ENCODE measurements around the gene DOK3.

The DOK3 gene

GRCh38 chr5:177524941-177525655 is 15.5 kb upstream of the DOK3 start:
- Histone ChIP-seq H3K36me3 (ENCODE audit: low read length) (no peaks in the 10 kb centered on the region), H3K27me3 (ENCODE audit: low read length) (no peaks in the 10 kb centered on the region), H3K4me3 (ENCODE audit: insufficient read depth, low read length, poor library complexity, severe bottlenecking) (no peak overlapping the region), H3K9me2 (replicated peaks; ENCODE audit: insufficient read depth, low read length) (no peaks in the 10 kb centered on the region), H3F3A (ENCODE audit: insufficient read depth) (no peaks in the 10 kb centered on the region), H3K4me2 (ENCODE audit: low read depth, low read length, poor library complexity, severe bottlenecking) (no peak overlapping the region), H3K79me2 (ENCODE audit: insufficient read depth, low read length) (no peaks in the 10 kb centered on the region), H4K20me1 (ENCODE audit: low read depth, low read length) (no peaks in the 10 kb centered on the region), H2AFZ (ENCODE audit: low read depth, low read length, severe bottlenecking) (no peak overlapping the region), H3K27ac (ENCODE audit: low read depth, low read length) (no peak overlapping the region), H3K9ac (ENCODE audit: low read length) (no peak overlapping the region), H3K9me3 (ENCODE audit: insufficient read depth, low read length) (no peaks in the 10 kb centered on the region)
- no peak for TF ChIP-seq CTCF (IDR thresholded peaks at IDR 0.05; ENCODE audit: insufficient read depth, low read length, poor library complexity, severe bottlenecking)
- TF ChIP-seq EZH2phosphoT487 (conservative IDR thresholded peaks at IDR 0.05; ENCODE audit: low read length): no peak

- no peaks in the 10 kb centered on the region for H3K36me3 ChIP-seq (ENCODE audit: low read length)
- H2AFZ ChIP-seq (ENCODE audit: low read depth, low read length, severe bottlenecking): no peak overlapping the region
- no peaks in the 10 kb centered on the region for H3K9me3 ChIP-seq (ENCODE audit: insufficient read depth, low read length)
- no peaks in the 10 kb centered on the region for H3K79me2 ChIP-seq (ENCODE audit: insufficient read depth, low read length)
- no peaks in the 10 kb centered on the region for H4K20me1 ChIP-seq (ENCODE audit: low read depth, low read length)
- H3K9ac ChIP-seq (ENCODE audit: low read length): no peak overlapping the region
- TF ChIP-seq CTCF (IDR thresholded peaks at IDR 0.05; ENCODE audit: insufficient read depth, low read length, poor library complexity, severe bottlenecking) (no peak), EZH2phosphoT487 (conservative IDR thresholded peaks at IDR 0.05; ENCODE audit: low read length) (no peak)
- no peak overlapping the region for H3K27ac ChIP-seq (ENCODE audit: low read depth, low read length)
- H3F3A ChIP-seq (ENCODE audit: insufficient read depth): no peaks in the 10 kb centered on the region
- no peak overlapping the region for H3K4me3 ChIP-seq (ENCODE audit: insufficient read depth, low read length, poor library complexity, severe bottlenecking)
- no peaks in the 10 kb centered on the region for H3K9me2 ChIP-seq (replicated peaks; ENCODE audit: insufficient read depth, low read length)
- H3K4me2 ChIP-seq (ENCODE audit: low read depth, low read length, poor library complexity, severe bottlenecking): no peak overlapping the region
- no peaks in the 10 kb centered on the region for H3K27me3 ChIP-seq (ENCODE audit: low read length)
Observed at GRCh38 chr5:177524539-177524900, 14.9 kb upstream of the DOK3 start.

GRCh38 chr5:177523711-177524538 is 14.3 kb upstream of the DOK3 start:
- Histone ChIP-seq H2AFZ (ENCODE audit: low read depth, low read length, severe bottlenecking) (no peak overlapping the region), H3F3A (ENCODE audit: insufficient read depth) (no peaks in the 10 kb centered on the region), H3K9ac (ENCODE audit: low read length) (no peak overlapping the region), H3K4me2 (ENCODE audit: low read depth, low read length, poor library complexity, severe bottlenecking) (no peak overlapping the region), H3K4me3 (ENCODE audit: insufficient read depth, low read length, poor library complexity, severe bottlenecking) (no peak overlapping the region), H3K79me2 (ENCODE audit: insufficient read depth, low read length) (no peaks in the 10 kb centered on the region; the same call in 1 of the 2 replicates), H3K9me2 (replicated peaks; ENCODE audit: insufficient read depth, low read length) (no peaks in the 10 kb centered on the region), H3K36me3 (ENCODE audit: low read length) (no peaks in the 10 kb centered on the region), H3K27ac (ENCODE audit: low read depth, low read length) (no peak overlapping the region), H3K27me3 (ENCODE audit: low read length) (no peaks in the 10 kb centered on the region), H4K20me1 (ENCODE audit: low read depth, low read length) (no peaks in the 10 kb centered on the region), H3K9me3 (ENCODE audit: insufficient read depth, low read length) (no peaks in the 10 kb centered on the region)
- TF ChIP-seq EZH2phosphoT487 (conservative IDR thresholded peaks at IDR 0.05; ENCODE audit: low read length) (no peak), CTCF (IDR thresholded peaks at IDR 0.05; ENCODE audit: insufficient read depth, low read length, poor library complexity, severe bottlenecking) (no peak)

Data from SU-DHL-6 (cell line).